PC-3 (cell line): ENCODE results near the gene PFN1. TPM values are rescaled to one million over a fixed set of nuclear protein-coding genes. Genes with fewer than 3 reads are reported as not detected.

Experiments
- ATAC-seq: fragments of 200-7000 bp; cut with Tn5 transposase; 2 replicates; pipeline ENCODE4 v1.9.1; 2020; ENCODE audit warnings: mild to moderate bottlenecking, moderate library complexity
- BruUV-seq: library from RNA; stranded (reverse); fragments of 400-500 nt; replicated peaks from 2 replicates; lab custom pipeline; 2021; lab: Mats Ljungman, UMichigan
- CTCF ChIA-PET: fragments of 300-600 bp; sonication (Branson Sonifier 250); formaldehyde crosslinking; loops from one replicate; lab custom pipeline; 2022; ENCODE audit warnings: antibody characterized with exemption; lab: Charles Lee
- POLR2A ChIA-PET: fragments of 300-600 bp; sonication (Branson Sonifier 250); formaldehyde crosslinking; loops from one replicate; lab custom pipeline; 2022; ENCODE audit warnings: antibody characterized with exemption; ENCODE audit not compliant: unreplicated experiment; lab: Charles Lee
- DNase-seq: peaks from one replicate; pipeline ENCODE4 v3.0.0-alpha.2; 2015
- H2AFZ ChIP-seq: fragments of 300-600 bp; sonication (generic); 2 replicates; pipeline ENCODE4 v1.6.0; 2016; ENCODE audit warnings: antibody characterized with exemption, low read length
- H3F3A ChIP-seq: fragments of 300-600 bp; sonication (generic); one replicate; pipeline ENCODE4 v1.6.0; 2017; ENCODE audit warnings: antibody characterized with exemption, low read length, control low read depth, mild to moderate bottlenecking; ENCODE audit not compliant: unreplicated experiment
- H3K27ac ChIP-seq: fragments of 300-600 bp; sonication (generic); 2 replicates; pipeline ENCODE4 v1.5.1; 2016; ENCODE audit warnings: mild to moderate bottlenecking, low read length
- H3K27me3 ChIP-seq: fragments of 300-600 bp; sonication (generic); 2 replicates; pipeline ENCODE4 v1.6.1; 2016; ENCODE audit warnings: low read length, mixed read lengths
- H3K36me3 ChIP-seq: fragments of 300-600 bp; sonication (generic); 2 replicates; pipeline ENCODE4 v1.6.1; 2016; ENCODE audit warnings: low read depth, mixed run types, low read length, mixed read lengths
- H3K4me1 ChIP-seq: fragments of 300-600 bp; sonication (generic); 2 replicates; pipeline ENCODE4 v1.5.1; 2016; ENCODE audit warnings: low read length; ENCODE audit not compliant: insufficient read depth
- H3K4me2 ChIP-seq: fragments of 300-600 bp; sonication (generic); 2 replicates; pipeline ENCODE4 v1.6.0; 2016; ENCODE audit warnings: low read length
- H3K4me3 ChIP-seq: fragments of 300-600 bp; sonication (generic); 2 replicates; pipeline ENCODE4 v1.5.1; 2016; ENCODE audit warnings: mild to moderate bottlenecking, low read length, mixed read lengths
- H3K79me2 ChIP-seq: fragments of 300-600 bp; sonication (generic); 2 replicates; pipeline ENCODE4 v1.6.1; 2017; ENCODE audit warnings: low read length, mixed read lengths
- H3K9ac ChIP-seq: fragments of 300-600 bp; sonication (generic); 2 replicates; pipeline ENCODE4 v1.6.0; 2016; ENCODE audit warnings: mild to moderate bottlenecking, low read length
- H3K9me2 ChIP-seq: fragments of 300-600 bp; sonication (generic); replicated peaks from 2 replicates; pipeline ENCODE4 v1.6.1; 2016; ENCODE audit warnings: mixed run types, low read length, mixed read lengths
- H3K9me3 ChIP-seq: fragments of 300-600 bp; sonication (generic); 2 replicates; pipeline ENCODE4 v1.6.1; 2016; ENCODE audit warnings: low read length, mixed read lengths
- H4K20me1 ChIP-seq: fragments of 300-600 bp; sonication (generic); 2 replicates; pipeline ENCODE4 v1.6.1; 2016; ENCODE audit warnings: low read length, mixed read lengths
- CTCF ChIP-seq: fragments of 300-600 bp; sonication (generic); conservative IDR thresholded peaks from 2 replicates; pipeline ENCODE4 v1.5.1; 2017; ENCODE audit warnings: antibody characterized with exemption, low read depth, mild to moderate bottlenecking, low read length
- EZH2 ChIP-seq: fragments of 300-600 bp; sonication (generic); IDR thresholded peaks from one replicate; pipeline ENCODE4 v1.6.1; 2017; ENCODE audit warnings: antibody characterized with exemption, mild to moderate bottlenecking, low read length; ENCODE audit not compliant: unreplicated experiment
- EZH2phosphoT487 ChIP-seq: fragments of 300-600 bp; sonication (generic); IDR thresholded peaks from 2 replicates; pipeline ENCODE4 v1.6.1; 2018; ENCODE audit warnings: mild to moderate bottlenecking, antibody characterized with exemption, low read length, borderline replicate concordance
- intact Hi-C: fragments of 100-400 bp; cut with micrococcal nuclease; formaldehyde crosslinking; loops from 2 replicates; pipeline ENCODE4 v1.9.0; 2023
- total RNA-seq: library from RNA; depleted of rRNA; stranded (reverse); fragments of >200 nt; gene quantifications from 2 replicates; pipeline ENCODE4 v1.2.3, GENCODE V29; 2014

The PFN1 gene
- total RNA-seq, 1 experiment from 2014 or later: 1,914 TPM

GRCh38 chr17:4980644-4981216 is 32.4 kb upstream of the PFN1 start:
- no peak overlapping the region for H3K9ac ChIP-seq
- peak; percentile 37; the same call in 1 of the 2 replicates for ATAC-seq
- no TSS peak for BruUV-seq
- H3K4me3 ChIP-seq: no peak overlapping the region
- peaks cover under 1% of the 10 kb centered on the region; the same call in 1 of the 2 replicates for H3K79me2 ChIP-seq
- H2AFZ ChIP-seq: no peak overlapping the region
- no peak overlapping the region for H3K27ac ChIP-seq
- H4K20me1 ChIP-seq: no peaks in the 10 kb centered on the region
- H3F3A ChIP-seq: no peaks in the 10 kb centered on the region
- DNase-seq: peak; percentile 65
- H3K9me2 ChIP-seq: no peaks in the 10 kb centered on the region
- H3K4me1 ChIP-seq: no peaks in the 10 kb centered on the region
- TF ChIP-seq EZH2 (no peak), CTCF (peak; percentile 71), EZH2phosphoT487 (no peak)
- H3K36me3 ChIP-seq: peaks cover 3% of the 10 kb centered on the region
- H3K4me2 ChIP-seq: no peak overlapping the region
- CTCF ChIA-PET: interaction anchor here (0.6 kb wide), 1 partner anchor 83 kb away, joined by 4 read pairs; no protein-coding TSS in a partner anchor
- no peaks in the 10 kb centered on the region for H3K9me3 ChIP-seq
- POLR2A ChIA-PET: no interaction called here
- intact Hi-C loops: loop anchor here (1.0 kb wide), 1 partner anchor 82 kb away; no protein-coding TSS in a partner anchor
- no peaks in the 10 kb centered on the region for H3K27me3 ChIP-seq

- ChIA-PET CTCF (no interaction called here), POLR2A (no interaction called here)
- no peaks in the 10 kb centered on the region for H3F3A ChIP-seq
- no peak overlapping the region for H3K27ac ChIP-seq
- H2AFZ ChIP-seq: no peak overlapping the region
- TF ChIP-seq CTCF (no peak), EZH2 (no peak), EZH2phosphoT487 (no peak)
- no peak overlapping the region for H3K4me3 ChIP-seq
- H3K9ac ChIP-seq: no peak overlapping the region
- peaks cover 3% of the 10 kb centered on the region for H3K36me3 ChIP-seq
- H3K9me3 ChIP-seq: no peaks in the 10 kb centered on the region
- H3K9me2 ChIP-seq: no peaks in the 10 kb centered on the region
- intact Hi-C loops: no loop called here
- no peaks in the 10 kb centered on the region for H3K79me2 ChIP-seq
- DNase-seq (no peak), ATAC-seq (no peak)
- no TSS peak for BruUV-seq
- H3K4me2 ChIP-seq: no peak overlapping the region
- no peaks in the 10 kb centered on the region for H4K20me1 ChIP-seq
- H3K27me3 ChIP-seq: no peaks in the 10 kb centered on the region
- H3K4me1 ChIP-seq: no peaks in the 10 kb centered on the region
These were observed 30.4 kb upstream of the PFN1 start for GRCh38 chr17:4978726-4979125.

- H3K9me2 ChIP-seq: no peaks in the 10 kb centered on the region
- DNase-seq (no peak), ATAC-seq (no peak)
- ChIA-PET POLR2A (no interaction called here), CTCF (no interaction called here)
- no peaks in the 10 kb centered on the region for H3K27me3 ChIP-seq
- H3K9ac ChIP-seq: no peak overlapping the region
- H3K9me3 ChIP-seq: no peaks in the 10 kb centered on the region
- no peaks in the 10 kb centered on the region for H4K20me1 ChIP-seq
- no peaks in the 10 kb centered on the region for H3F3A ChIP-seq
- H3K27ac ChIP-seq: no peak overlapping the region
- intact Hi-C loops: no loop called here
- H3K4me2 ChIP-seq: no peak overlapping the region
- no peaks in the 10 kb centered on the region for H3K4me1 ChIP-seq
- no peaks in the 10 kb centered on the region for H3K79me2 ChIP-seq
- peaks cover 3% of the 10 kb centered on the region for H3K36me3 ChIP-seq
- no peak for TF ChIP-seq EZH2phosphoT487
- no peak for TF ChIP-seq CTCF
- TF ChIP-seq EZH2: no peak
- BruUV-seq: no TSS peak
- no peak overlapping the region for H2AFZ ChIP-seq
- no peak overlapping the region for H3K4me3 ChIP-seq
These were observed 25.9 kb upstream of the PFN1 start for GRCh38 chr17:4974115-4974670.
